Embryonic facial prominence (tissue), 1 donor: ENCODE results near the gene TSPAN9.

Experiments
- DNase-seq: peaks from one replicate; pipeline ENCODE4 v3.0.0-alpha.2; 2016; ENCODE audit errors: extremely low spot score

The TSPAN9 gene

DNA sequence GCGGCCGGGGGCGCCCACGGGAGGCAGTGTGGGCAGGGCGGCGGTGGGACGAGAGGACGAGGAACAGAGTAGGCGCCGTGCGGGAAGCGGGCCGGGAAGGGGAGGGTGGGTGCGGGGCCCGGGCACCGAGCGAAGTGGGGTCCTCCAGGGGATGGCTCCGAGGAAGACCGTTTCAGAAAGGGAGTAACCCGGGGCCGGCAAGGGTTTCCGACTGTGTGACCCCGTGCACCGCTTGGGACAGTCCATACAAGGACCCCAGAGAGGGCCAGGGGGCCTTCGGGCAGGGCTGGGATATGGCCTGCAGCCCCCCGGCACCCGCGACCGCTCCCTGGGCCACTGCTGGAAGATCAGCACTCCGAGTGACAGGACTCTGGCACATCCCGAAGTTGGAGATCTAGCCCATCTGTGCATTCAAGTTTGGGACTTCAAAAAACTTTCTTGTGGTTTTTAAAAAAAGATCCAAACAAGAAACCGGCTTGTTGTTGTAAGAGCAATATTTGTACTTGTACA is 448 bp downstream of the TSPAN9 start:
- no peak for DNase-seq

- no peak for DNase-seq
Measured at GRCh38 chr12:3078086-3078820, 1.1 kb downstream of the TSPAN9 start.

DNA sequence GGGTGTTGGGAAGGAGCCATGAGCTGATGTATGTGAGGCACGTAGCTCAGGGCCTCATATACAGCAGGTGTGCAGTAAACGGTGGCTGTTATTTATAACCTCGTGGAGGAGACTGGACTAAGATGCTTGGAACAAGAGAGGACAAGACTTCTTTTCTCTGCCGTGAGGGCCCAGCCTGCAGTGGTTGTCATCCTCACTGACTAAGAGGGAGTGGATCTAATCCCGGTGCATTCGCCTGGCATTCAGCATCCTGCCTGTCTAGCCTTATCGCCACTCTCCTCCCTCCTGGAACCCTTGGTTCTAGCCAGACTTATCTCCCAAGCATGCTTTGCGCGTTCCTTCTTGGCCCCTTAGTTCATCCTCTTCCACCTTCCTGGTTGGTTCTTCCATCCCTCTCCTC is 3.9 kb downstream of the TSPAN9 start:
- DNase-seq: no peak

- no peak for DNase-seq
Measured at GRCh38 chr12:3081886-3082285, 4.7 kb downstream of the TSPAN9 start.

- no peak for DNase-seq
Measured at GRCh38 chr12:3083241-3083920, 6.2 kb downstream of the TSPAN9 start.

DNA sequence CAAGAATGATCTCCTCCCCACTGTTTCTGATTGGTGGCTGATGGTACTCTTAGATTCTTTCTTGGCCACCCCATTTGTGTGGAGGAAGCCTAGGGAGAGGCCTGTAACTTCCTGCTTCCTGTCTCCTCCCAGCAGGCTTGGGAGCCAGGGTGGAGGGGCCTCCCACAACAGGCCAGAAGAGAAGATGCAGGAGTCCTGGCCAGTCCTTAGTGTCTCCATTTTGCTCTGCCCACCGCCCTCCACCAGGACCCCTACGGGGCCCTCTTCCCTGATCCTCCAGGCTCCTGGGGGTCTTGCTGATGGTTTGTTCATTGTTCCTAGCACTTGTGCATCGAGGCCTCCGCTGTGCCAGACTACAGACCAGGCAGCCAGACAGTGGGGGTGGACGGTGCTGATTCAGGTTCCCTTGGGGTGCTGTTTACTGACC is 6.8 kb downstream of the TSPAN9 start:
- DNase-seq: no peak

DNA sequence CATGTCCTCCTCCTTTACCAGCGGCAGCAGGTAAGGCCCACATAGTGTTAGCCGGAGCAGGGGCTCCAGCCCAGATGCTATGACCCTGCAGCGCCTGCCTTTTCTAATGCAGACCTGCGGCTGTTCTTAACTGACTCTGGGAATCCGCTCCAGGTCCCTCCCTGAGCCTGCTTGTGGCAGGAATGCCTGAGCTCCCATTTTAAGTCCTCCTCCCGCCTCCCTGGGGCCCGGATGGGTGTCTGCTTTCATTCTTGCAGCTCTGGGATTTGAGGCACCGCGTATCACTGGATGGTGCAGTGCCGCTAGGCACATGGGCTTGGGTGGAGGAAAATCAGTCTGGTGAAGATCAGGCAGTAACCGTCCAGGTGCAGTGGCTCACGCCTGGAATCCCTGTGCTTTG is 7.6 kb downstream of the TSPAN9 start:
- DNase-seq: no peak

GRCh38 chr12:3085341-3086139 is 8.4 kb downstream of the TSPAN9 start:
- no peak for DNase-seq

- no peak for DNase-seq
Measured at GRCh38 chr12:3086211-3086610, 9.0 kb downstream of the TSPAN9 start.

GRCh38 chr12:3086729-3087323 is 9.6 kb downstream of the TSPAN9 start:
- DNase-seq: no peak

GRCh38 chr12:3087758-3088650 is 10.8 kb downstream of the TSPAN9 start:
- no peak for DNase-seq

DNA sequence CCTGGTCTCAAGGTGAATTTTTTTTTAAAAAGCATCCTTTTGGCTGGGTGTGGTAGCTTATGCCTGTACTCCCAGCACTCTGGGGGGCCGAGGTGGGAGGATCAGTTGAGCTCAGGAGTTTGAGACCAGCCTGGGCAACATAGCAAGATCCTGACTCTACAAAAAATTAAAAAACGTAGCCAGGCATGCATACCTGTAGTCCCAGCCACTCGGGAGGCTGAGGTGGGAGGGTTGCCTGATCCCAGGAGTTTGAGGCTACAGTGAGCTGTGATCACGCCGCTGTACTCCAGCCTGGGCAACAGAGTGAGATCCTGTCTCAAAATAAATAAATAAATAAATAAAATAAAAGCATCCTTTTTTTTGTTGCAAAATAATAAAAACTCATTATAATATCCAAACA is 12.4 kb downstream of the TSPAN9 start:
- DNase-seq: no peak

DNA sequence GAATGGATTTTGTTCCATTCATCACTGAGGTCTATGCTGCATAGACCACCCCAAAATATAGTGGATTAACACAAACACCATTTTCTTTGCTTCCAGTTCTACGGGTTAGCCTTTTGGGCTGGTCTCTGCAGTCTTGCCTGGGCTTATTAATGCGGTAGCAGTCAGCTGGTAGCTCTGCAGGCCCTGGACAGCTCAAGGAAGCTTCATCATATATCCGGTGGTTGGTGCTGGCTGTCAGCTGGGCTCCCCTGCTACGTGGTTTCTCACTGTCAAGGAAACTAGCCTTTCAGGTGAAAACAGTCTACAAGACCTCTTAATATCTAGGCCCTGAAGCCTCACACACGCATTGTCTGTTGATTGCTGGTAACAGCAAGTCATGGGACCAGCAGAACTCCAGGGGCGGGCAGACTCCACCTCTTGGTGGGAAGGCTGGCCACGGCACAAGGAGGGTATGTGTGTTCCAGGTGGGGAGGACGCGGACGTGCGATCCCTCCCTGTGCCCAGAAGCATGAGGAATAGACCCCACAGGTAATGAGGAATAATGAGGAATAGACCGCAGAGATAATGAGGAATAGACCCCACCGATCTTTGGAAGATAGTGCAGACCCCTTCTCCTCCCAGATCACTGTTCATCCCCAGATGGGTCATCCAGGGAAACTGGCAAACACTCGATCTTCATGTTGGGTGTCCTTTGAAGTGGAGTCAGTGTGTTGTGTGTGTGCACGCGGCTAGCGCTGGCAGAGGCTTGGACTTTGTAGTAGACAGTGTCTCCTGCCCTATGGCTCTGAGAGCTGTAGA is 13.3 kb downstream of the TSPAN9 start:
- DNase-seq: no peak

DNA sequence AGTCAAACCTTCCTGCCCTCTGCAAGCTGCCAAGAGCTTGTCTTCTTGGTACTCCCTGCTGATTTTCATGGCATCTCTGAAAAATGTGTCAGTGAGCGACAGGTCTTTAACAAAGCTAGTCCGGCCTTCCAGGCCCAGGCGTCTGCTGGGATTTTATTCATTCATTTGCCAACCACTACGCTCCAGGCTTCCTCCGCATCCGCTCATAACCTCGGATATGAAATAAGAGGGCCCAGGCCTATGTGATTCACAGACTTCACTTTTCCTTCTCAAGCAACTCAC is 13.8 kb downstream of the TSPAN9 start:
- DNase-seq: no peak

GRCh38 chr12:3091382-3092241 is 14.4 kb downstream of the TSPAN9 start:
- no peak for DNase-seq

DNA sequence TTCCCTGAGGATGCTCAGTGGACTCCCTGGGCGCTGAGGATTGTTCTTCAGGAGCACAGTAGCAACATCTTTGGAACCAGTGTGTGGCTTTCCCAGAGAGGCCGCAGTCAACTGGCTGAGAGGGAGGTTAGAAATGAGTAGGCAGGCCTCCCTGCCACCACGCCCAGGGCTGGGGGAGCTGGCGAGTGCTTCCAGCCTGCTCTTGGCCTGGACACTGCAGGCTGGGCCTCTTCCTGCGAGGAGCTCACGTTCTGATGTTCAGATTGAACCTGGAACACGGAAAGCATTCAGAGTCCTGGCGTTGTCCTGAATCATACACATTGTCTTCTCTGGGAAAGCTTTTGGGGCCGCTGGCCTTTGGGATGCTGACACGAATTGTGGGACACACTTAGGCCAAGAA is 15.6 kb downstream of the TSPAN9 start:
- no peak for DNase-seq

GRCh38 chr12:3097186-3097804 is 20.1 kb downstream of the TSPAN9 start:
- DNase-seq: no peak

- no peak for DNase-seq
Measured at GRCh38 chr12:3097836-3098235, 20.7 kb downstream of the TSPAN9 start.

DNA sequence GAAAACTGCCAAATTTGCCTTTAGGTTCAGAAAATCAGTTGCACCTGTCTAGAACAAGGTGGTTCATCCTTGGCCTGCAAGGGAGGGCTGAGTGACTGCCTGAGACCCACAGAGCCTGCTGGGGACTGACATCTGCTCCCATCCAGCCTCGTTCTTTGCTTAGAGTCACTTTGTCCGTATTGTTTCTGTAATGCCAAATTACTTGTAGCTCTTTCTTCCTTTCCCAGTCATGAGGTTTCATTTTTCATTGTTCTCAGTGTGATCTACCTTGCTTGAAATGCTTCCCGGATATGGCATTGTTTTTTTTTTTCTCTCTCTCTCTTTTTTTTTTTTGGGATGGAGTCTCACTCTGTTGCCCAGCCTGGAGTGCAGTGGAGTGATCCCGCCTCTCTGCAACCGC is 21.3 kb downstream of the TSPAN9 start:
- DNase-seq: no peak
